ENCODE data around the gene NPVF.

GRCh38 chr7:25222666-25223065 is 5.6 kb downstream of the NPVF start:
- no peak for TF ChIP-seq POLR2A (IDR thresholded peaks at IDR 0.05)
- no peak for TF ChIP-seq CTCF (IDR thresholded peaks at IDR 0.05)
